BLaER1 treated with 17β-estradiol and CSF1 and Interleukin-3, amounts not matched to agents 10 nM and 100 nM (cell line): Measurements from ENCODE around the gene SH3BP4.

Experiments used
- H3K27ac ChIP-seq, 11 experiments: shearing (Covaris generic); formaldehyde crosslinking; 2 replicates each; pipeline ENCODE4 v1.8.1; 2022
- H3K27me3 ChIP-seq, 11 experiments: shearing (Covaris generic); formaldehyde crosslinking; 2 replicates each; pipeline ENCODE4 v1.8.1; 2022
- H3K36me3 ChIP-seq, 11 experiments: shearing (Covaris generic); formaldehyde crosslinking; 2 replicates each; pipeline ENCODE4 v1.8.1; 2022
- H3K4me1 ChIP-seq, 10 experiments: shearing (Covaris generic); formaldehyde crosslinking; 2 replicates each; pipeline ENCODE4 v1.8.1; 2022
- H3K4me2 ChIP-seq, 11 experiments: shearing (Covaris generic); formaldehyde crosslinking; 2 replicates each; pipeline ENCODE4 v1.8.1; 2022
- H3K4me3 ChIP-seq, 10 experiments: shearing (Covaris generic); formaldehyde crosslinking; 2 replicates each; pipeline ENCODE4 v1.8.1; 2022
- H3K9ac ChIP-seq, 11 experiments: shearing (Covaris generic); formaldehyde crosslinking; 2 replicates each; pipeline ENCODE4 v1.8.1; 2022
- H3K9me3 ChIP-seq, 11 experiments: shearing (Covaris generic); formaldehyde crosslinking; replicated peaks in 1 of 11; 2 replicates each; pipeline ENCODE4 v1.8.1; 2022
- H4K20me1 ChIP-seq, 11 experiments: shearing (Covaris generic); formaldehyde crosslinking; 2 replicates each; pipeline ENCODE4 v1.8.1; 2022
- Cebpa-rat ChIP-seq, 11 experiments: shearing (Covaris generic); IDR thresholded peaks; 2 replicates each; pipeline ENCODE4 v1.8.1; 2022

SH3BP4 gene

DNA sequence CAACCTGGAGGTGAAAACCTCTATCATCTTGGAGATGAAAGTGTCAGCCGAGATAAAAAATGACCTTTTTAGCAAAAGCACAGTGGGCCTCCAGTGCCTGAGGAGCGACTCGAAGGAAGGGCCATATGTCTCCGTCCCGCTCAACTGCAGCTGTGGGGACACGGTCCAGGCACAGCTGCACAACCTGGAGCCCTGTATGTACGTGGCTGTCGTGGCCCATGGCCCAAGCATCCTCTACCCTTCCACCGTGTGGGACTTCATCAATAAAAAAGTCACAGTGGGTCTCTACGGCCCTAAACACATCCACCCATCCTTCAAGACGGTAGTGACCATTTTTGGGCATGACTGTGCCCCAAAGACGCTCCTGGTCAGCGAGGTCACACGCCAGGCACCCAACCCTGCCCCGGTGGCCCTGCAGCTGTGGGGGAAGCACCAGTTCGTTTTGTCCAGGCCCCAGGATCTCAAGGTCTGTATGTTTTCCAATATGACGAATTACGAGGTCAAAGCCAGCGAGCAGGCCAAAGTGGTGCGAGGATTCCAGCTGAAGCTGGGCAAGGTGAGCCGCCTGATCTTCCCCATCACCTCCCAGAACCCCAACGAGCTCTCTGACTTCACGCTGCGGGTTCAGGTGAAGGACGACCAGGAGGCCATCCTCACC lies 90.2 kb downstream of the SH3BP4 start:
- H4K20me1 ChIP-seq: no peaks in the 10 kb centered on the region; a peak in 1 of 22 replicates
- H3K36me3 ChIP-seq: no peaks in the 10 kb centered on the region; a peak in 1 of 22 replicates
- no peak for TF ChIP-seq Cebpa-rat (IDR thresholded peaks at IDR 0.05)

DNA sequence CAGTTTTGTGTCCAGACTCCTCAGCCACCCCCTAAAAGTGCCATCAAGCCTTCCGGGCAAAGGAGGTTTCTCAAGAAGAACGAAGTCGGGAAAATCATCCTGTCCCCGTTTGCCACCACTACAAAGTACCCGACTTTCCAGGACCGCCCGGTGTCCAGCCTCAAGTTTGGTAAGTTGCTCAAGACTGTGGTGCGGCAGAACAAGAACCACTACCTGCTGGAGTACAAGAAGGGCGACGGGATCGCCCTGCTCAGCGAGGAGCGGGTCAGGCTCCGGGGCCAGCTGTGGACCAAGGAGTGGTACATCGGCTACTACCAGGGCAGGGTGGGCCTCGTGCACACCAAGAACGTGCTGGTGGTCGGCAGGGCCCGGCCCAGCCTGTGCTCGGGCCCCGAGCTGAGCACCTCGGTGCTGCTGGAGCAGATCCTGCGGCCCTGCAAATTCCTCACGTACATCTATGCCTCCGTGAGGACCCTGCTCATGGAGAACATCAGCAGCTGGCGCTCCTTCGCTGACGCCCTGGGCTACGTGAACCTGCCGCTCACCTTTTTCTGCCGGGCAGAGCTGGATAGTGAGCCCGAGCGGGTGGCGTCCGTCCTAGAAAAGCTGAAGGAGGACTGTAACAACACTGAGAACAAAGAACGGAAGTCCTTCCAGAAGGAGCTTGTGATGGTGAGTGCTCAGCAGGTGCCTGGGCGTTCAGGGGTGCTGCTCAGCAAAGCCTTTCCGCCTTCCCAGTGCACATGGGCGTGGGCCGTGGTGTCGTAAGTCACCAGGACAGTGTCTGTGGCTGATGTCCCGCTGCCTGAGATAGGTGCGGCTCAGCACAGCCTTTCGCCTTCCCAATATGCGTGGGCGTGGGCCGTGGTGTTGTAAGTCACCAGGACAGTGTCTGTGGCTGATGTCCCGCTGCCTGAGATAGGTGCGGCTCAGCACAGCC lies 91.0 kb downstream of the SH3BP4 start:
- Histone ChIP-seq H3K9ac (no peak overlapping the region), H3K27me3 (peaks cover 0 to 15% (median 0%) of the 10 kb centered on the region in 11 experiments; a peak in 5 of 22 replicates), H3K4me2 (peak overlapping the region in 4 of 11 experiments; percentile 10 to 58 (median 20); a peak in 3 of 22 replicates), H3K36me3 (no peaks in the 10 kb centered on the region; a peak in 1 of 22 replicates), H4K20me1 (no peaks in the 10 kb centered on the region; a peak in 1 of 22 replicates), H3K4me1 (peaks cover 33 to 45% (median 36%) of the 10 kb centered on the region in 10 experiments), H3K4me3 (no peak overlapping the region), H3K27ac (peak overlapping the region in 3 of 11 experiments; percentile 9 to 11 (median 10); a peak in 3 of 22 replicates), H3K9me3 (no peaks in the 10 kb centered on the region)
- no peak for TF ChIP-seq Cebpa-rat (IDR thresholded peaks at IDR 0.05)

More for the DNA sequence above, 90.2 kb downstream of the SH3BP4 start:
- H3K9me3 ChIP-seq: no peaks in the 10 kb centered on the region
- no peak overlapping the region for H3K4me2 ChIP-seq
- H3K9ac ChIP-seq: no peak overlapping the region
- no peak overlapping the region for H3K4me3 ChIP-seq
- peaks cover 33 to 43% (median 35%) of the 10 kb centered on the region in 10 experiments for H3K4me1 ChIP-seq
- no peak overlapping the region for H3K27ac ChIP-seq
- H3K27me3 ChIP-seq: peaks cover 0 to 15% (median 0%) of the 10 kb centered on the region in 11 experiments; a peak in 5 of 22 replicates

DNA sequence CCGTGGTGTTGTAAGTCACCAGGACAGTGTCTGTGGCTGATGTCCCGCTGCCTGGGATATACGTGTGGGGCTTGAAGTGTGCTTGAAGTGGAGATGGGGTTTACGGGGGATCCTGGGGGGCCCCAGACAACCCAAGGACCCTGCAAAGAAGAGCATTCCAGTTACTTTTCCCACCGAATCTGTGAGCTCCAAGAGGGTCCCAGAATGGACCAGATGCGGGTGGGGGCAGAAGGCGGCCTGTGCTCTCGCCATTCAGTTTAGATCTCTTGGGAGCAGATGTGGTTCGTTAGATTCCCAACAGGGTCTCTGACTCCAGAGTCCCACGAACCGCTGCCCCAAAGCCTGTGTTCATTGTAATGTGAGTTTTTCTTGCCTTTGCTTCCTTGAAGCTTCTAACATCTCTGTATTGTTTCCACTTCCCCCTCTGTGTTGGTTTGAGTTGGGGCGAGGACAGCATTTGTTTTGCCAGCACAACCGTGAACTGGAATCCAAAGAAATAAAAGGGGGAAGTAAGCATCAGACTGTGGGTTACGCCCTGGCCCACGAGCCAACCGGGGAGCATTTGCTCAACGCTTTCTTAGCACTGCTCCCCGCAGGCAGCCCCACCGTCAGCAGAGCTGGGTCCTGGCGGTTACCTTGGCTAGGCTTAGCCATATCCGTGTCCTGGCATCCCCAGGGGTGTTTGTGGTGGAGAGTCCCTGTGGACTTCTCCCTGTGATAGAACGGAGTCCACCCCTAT lies 92.1 kb downstream of the SH3BP4 start:
- H3K36me3 ChIP-seq: no peaks in the 10 kb centered on the region; a peak in 1 of 22 replicates
- no peaks in the 10 kb centered on the region; a peak in 1 of 22 replicates for H4K20me1 ChIP-seq
- no peak for TF ChIP-seq Cebpa-rat (IDR thresholded peaks at IDR 0.05)

DNA sequence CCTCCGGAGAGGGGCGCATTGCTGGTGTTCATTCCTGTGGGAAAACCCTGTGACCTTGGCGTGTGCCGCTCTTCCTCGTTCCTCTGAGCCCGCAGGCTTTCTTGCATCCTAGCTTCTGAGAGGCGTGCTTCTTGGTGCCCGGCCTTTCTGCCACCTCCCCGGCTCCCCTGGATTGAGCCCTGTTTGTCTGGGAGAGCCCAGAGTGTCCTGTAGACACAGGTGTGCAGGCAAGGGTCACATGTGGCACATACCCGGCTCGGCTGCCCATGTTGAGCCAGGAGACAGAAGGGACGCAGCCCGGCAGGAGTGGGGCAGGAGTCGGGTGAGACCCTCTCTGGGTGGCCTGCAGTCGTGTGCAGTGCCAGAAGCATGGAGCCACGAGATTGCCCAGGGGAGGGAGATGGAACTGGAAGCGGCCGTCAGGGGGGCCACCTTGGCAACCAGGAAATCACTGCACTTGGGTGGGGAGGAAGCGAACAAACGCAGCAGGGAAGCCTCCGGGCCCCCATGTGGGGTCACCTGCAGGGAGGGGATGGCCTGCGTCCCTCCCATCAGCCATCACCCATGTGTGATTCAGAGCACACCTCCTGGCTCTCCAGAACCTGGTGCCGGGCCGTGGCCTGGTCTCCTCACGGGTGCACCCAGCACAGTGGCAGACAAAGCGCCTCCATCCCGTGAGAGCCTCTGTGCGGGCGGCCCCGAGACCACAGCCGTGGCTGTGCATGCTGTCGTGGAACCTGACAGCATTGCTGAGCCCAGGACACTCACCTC lies 92.9 kb downstream of the SH3BP4 start:
- no peaks in the 10 kb centered on the region; a peak in 1 of 22 replicates for H4K20me1 ChIP-seq
- H3K4me2 ChIP-seq: peak overlapping the region; percentile 87 to 99 (median 91)
- no peaks in the 10 kb centered on the region for H3K9me3 ChIP-seq
- H3K9ac ChIP-seq: peak overlapping the region in 10 of 11 experiments; percentile 3 to 72 (median 32); a peak in 12 of 22 replicates
- peak overlapping the region in 7 of 10 experiments; percentile 14 to 57 (median 28); a peak in 13 of 20 replicates for H3K4me3 ChIP-seq
- peak overlapping the region in 8 of 11 experiments; percentile 31 to 84 (median 68); a peak in 16 of 22 replicates for H3K27ac ChIP-seq
- H3K4me1 ChIP-seq: peaks cover 33 to 45% (median 36%) of the 10 kb centered on the region in 10 experiments
- H3K36me3 ChIP-seq: no peaks in the 10 kb centered on the region; a peak in 1 of 22 replicates
- H3K27me3 ChIP-seq: peaks cover 0 to 15% (median 0%) of the 10 kb centered on the region in 11 experiments; a peak in 5 of 22 replicates
- TF ChIP-seq Cebpa-rat (IDR thresholded peaks at IDR 0.05): no peak

More for the DNA sequence above, 92.1 kb downstream of the SH3BP4 start:
- H3K4me2 ChIP-seq: peak overlapping the region; percentile 87 to 99 (median 91)
- H3K27ac ChIP-seq: peak overlapping the region in 9 of 11 experiments; percentile 31 to 84 (median 59); a peak in 18 of 22 replicates
- H3K27me3 ChIP-seq: peaks cover 0 to 15% (median 0%) of the 10 kb centered on the region in 11 experiments; a peak in 5 of 22 replicates
- no peaks in the 10 kb centered on the region for H3K9me3 ChIP-seq
- H3K4me3 ChIP-seq: peak overlapping the region in 7 of 10 experiments; percentile 14 to 57 (median 28); a peak in 11 of 20 replicates
- peak overlapping the region in 10 of 11 experiments; percentile 3 to 72 (median 32); a peak in 11 of 22 replicates for H3K9ac ChIP-seq
- peaks cover 33 to 45% (median 36%) of the 10 kb centered on the region in 10 experiments for H3K4me1 ChIP-seq

DNA sequence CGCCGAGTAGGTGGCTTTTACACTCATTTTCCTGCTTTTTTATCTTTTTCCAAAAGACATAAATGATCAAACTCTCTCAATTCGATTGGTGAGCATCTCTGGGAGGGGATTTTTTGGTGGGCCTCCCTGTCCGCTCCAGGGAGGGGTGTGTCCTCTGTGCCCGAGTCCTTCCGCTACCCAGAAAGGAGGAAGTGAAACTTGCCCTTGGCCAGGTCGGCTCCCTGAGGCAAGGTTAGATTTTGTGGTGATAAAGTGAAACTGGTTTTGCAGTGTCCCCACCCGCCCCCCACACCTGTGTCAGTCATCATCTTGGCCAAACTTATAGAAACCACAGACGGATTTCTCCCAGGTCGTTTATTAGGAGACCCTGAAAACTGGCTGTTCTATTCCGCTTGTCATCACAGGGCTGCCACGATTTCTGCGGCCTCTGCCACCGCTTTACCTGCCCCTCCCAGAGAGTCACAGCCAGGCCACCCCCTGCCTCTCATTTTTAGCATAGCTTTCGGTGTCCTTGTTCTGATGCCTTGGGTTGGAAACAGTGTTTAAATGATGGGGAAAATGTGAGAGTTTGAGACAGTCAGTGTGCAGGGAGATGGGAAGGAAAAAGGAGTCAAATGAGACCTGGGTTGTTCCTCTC lies 93.6 kb downstream of the SH3BP4 start:
- Histone ChIP-seq H3K27me3 (peaks cover 0 to 15% (median 0%) of the 10 kb centered on the region in 11 experiments; a peak in 5 of 22 replicates), H3K9me3 (no peaks in the 10 kb centered on the region), H3K36me3 (no peaks in the 10 kb centered on the region; a peak in 1 of 22 replicates), H3K4me2 (peak overlapping the region; percentile 87 to 99 (median 91)), H3K9ac (peak overlapping the region in 5 of 11 experiments; percentile 6 to 72 (median 45); a peak in 4 of 22 replicates), H4K20me1 (no peaks in the 10 kb centered on the region; a peak in 1 of 22 replicates), H3K27ac (peak overlapping the region in 3 of 11 experiments; percentile 76 to 82 (median 80); a peak in 3 of 22 replicates), H3K4me1 (peaks cover 34 to 45% (median 39%) of the 10 kb centered on the region in 10 experiments), H3K4me3 (peak overlapping the region in 2 of 10 experiments; percentile 28 to 57; a peak in 3 of 20 replicates)
- no peak for TF ChIP-seq Cebpa-rat (IDR thresholded peaks at IDR 0.05)

DNA sequence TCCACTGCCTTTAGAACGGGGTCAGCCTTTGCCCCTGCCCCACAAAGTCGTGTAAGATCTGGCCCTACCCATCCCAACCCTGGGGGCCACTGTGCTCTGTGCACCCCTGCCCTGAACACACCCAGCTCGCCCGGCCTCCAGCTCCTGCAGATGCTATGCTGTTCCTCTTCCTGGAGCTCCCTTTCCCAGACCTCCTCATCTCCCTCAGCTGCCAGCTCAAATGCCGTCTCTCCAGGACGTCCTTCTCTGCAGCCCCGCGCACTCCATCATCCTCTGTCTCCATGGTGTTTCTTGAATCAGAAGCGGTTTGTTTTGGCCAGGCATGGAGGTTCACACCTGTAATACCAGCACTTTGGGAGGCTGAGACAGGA lies 94.1 kb downstream of the SH3BP4 start:
- H4K20me1 ChIP-seq: no peaks in the 10 kb centered on the region; a peak in 1 of 22 replicates
- no peaks in the 10 kb centered on the region for H3K9me3 ChIP-seq
- H3K27ac ChIP-seq: no peak overlapping the region
- H3K9ac ChIP-seq: no peak overlapping the region
- no peak for TF ChIP-seq Cebpa-rat (IDR thresholded peaks at IDR 0.05)
- H3K4me3 ChIP-seq: no peak overlapping the region
- H3K27me3 ChIP-seq: peaks cover 0 to 15% (median 0%) of the 10 kb centered on the region in 11 experiments; a peak in 5 of 22 replicates
- H3K4me2 ChIP-seq: peak overlapping the region; percentile 87 to 99 (median 91)
- H3K4me1 ChIP-seq: peaks cover 39 to 50% (median 44%) of the 10 kb centered on the region in 10 experiments
- no peaks in the 10 kb centered on the region; a peak in 1 of 22 replicates for H3K36me3 ChIP-seq

DNA sequence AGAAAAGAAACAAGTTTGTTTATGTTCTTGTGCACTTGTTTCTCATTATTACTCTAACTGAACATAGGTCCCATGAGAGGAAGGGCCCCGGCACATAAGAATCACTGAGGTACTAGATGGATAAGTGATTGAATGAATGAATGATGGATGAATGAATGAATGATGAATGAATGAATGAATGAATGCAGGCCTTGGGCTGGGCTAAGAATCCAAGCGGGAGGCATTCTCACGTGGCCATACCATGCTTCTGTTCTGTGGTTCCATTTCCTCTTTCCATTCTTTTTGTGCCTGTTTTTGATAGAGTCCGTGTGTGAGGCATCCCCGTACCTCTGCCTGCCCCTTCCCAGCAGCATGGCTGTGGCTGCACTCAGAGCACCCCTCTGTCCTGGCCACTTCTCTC lies 94.8 kb downstream of the SH3BP4 start:
- no peak overlapping the region for H3K9ac ChIP-seq
- H3K4me3 ChIP-seq: no peak overlapping the region
- H3K27me3 ChIP-seq: peaks cover 0 to 15% (median 0%) of the 10 kb centered on the region in 11 experiments; a peak in 5 of 22 replicates
- H3K4me1 ChIP-seq: peaks cover 45 to 57% (median 50%) of the 10 kb centered on the region in 10 experiments
- H3K9me3 ChIP-seq: no peaks in the 10 kb centered on the region
- H4K20me1 ChIP-seq: no peaks in the 10 kb centered on the region; a peak in 1 of 22 replicates
- no peak overlapping the region for H3K27ac ChIP-seq
- peak overlapping the region; percentile 87 to 99 (median 91); a peak in 20 of 22 replicates for H3K4me2 ChIP-seq
- H3K36me3 ChIP-seq: no peaks in the 10 kb centered on the region; a peak in 1 of 22 replicates
- no peak for TF ChIP-seq Cebpa-rat (IDR thresholded peaks at IDR 0.05)
